Right lobe of liver (tissue), 6 donors: ENCODE data around the gene DLX5. TPM values are rescaled to one million over a fixed set of nuclear protein-coding genes. Genes with fewer than 3 reads are reported as not detected.
"Not testable (repeated sequence)": the region's sequence is repeated elsewhere in the genome, so short reads cannot be mapped to it uniquely, and the experiment has no call there.

Experiments
- ATAC-seq, 4 donors: fragments of 200-7000 bp; cut with Tn5 transposase; one replicate each; pipeline ENCODE4 v1.9.1; 2020; ENCODE audit warnings: mild to moderate bottlenecking in 4 of 4, moderate library complexity in 4 of 4
- DNase-seq, 3 donors: peaks; one replicate each; pipeline ENCODE4 v3.0.0-alpha.2; 2020
- H3K27ac ChIP-seq, 3 donors: fragments of 200-600 bp; one replicate each; pipeline ENCODE4 v1.8.0; 2022
- H3K27me3 ChIP-seq, 2 donors: fragments of 200-600 bp; one replicate each; pipeline ENCODE4 v1.8.0; 2022
- H3K36me3 ChIP-seq, 4 donors: fragments of 200-600 bp; sonication (generic) in 1 of 4; one replicate each; pipeline versions ENCODE4 v1.5.1 to v1.8.0; 2017 to 2022; ENCODE audit warnings: control low read depth in 1 of 4
- H3K4me1 ChIP-seq, 4 donors: fragments of 200-600 bp; sonication (generic) in 1 of 4; one replicate each; pipeline versions ENCODE4 v1.5.1 to v1.8.0; 2017 to 2022; ENCODE audit warnings: control low read depth in 1 of 4
- H3K4me3 ChIP-seq, 3 donors: fragments of 200-600 bp; one replicate each; pipeline ENCODE4 v1.8.0; 2022
- H3K9me3 ChIP-seq, 4 donors: fragments of 200-600 bp; sonication (generic) in 1 of 4; one replicate each; pipeline versions ENCODE4 v1.5.1 to v1.8.0; 2017 to 2022; ENCODE audit warnings: control low read depth in 1 of 4
- CTCF ChIP-seq, 4 donors: fragments of 200-600 bp in 3 of 4; fragments of 450-650 bp in 1 of 4; IDR thresholded peaks; one replicate each; pipeline versions ENCODE4 v1.5.1 to v1.8.0; 2016 to 2022; ENCODE audit warnings: antibody characterized with exemption in 4 of 4, mild to moderate bottlenecking in 2 of 4
- POLR2A ChIP-seq: fragments of 450-650 bp; IDR thresholded peaks from one replicate; pipeline ENCODE4 v1.6.1; 2017; ENCODE audit warnings: antibody characterized with exemption, mild to moderate bottlenecking
- WGBS: methylation state at CpG from one replicate; pipeline ENCODE4 v1.1.6; 2018; ENCODE audit warnings: low coverage, low lambda C conversion rate; ENCODE audit not compliant: insufficient coverage; ENCODE audit errors: missing lambda C conversion rate; 5-methylcytosine and 5-hydroxymethylcytosine counted together
- intact Hi-C, 2 donors: fragments of 100-400 bp; cut with DNase I; formaldehyde crosslinking; loops; one replicate each; pipeline versions ENCODE4 v1.11.2 to v1.14.1; 2022
- total RNA-seq, 6 experiments: library from RNA; depleted of rRNA in 2 of 6; stranded (reverse); fragments of >200 nt in 2 of 6; fragmentation: NEBNext Ultra II Directional in 3 of 6; extraction: Animal tissue kit (Norgen Biotek cat#: 25700) in 3 of 6; gene quantifications; one replicate each; pipeline versions ENCODE4 v1.1.0 to v1.2.4, GENCODE V29; 2016 to 2023
- donor health status: DM: no; HTN: yes; CAD: no.
- donor health status: DM: no; HTN: no; CAD: no.
- donor health status: DM: no; HTN: no; CAD: no.
- donor health status: DM: no; HTN: yes; CAD: no.
- donor health status: DM: no; HTN: yes; CAD: no.

DLX5 gene
- total RNA-seq, 6 experiments from 2014 or later = not detected

DNA sequence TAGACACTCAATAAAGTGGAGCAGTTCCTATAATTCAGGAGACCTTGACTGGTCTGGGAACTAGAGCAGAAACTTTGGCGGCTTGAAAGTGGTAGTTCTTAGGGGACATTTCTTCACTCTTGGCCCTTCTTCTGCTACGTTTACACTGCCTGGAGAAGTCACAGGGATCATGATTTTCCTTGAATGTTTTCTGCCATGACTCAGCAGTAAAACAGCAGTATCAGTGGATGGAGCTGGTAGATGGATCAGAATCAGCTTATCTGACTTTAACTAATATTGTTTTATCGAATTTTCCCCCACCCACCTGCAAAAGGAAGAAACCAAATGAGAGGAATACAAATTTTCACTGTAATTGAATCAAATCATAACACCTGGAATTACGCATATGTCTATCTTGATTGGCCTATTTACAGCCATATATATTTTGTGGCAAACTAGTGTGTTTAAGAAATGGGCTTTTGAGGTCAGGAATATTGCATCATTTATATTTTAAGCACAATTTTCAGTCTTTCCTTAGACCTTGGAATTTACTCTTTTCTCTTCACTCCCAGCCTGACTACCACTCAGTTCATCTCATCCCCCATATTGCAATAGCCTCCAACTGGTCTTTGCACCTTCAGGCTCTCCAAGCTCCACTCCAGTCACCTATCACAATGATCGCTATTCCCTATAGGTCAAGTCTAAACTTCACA lies 14.9 kb upstream of the DLX5 start:
- H3K9me3 ChIP-seq = no peaks in the 10 kb centered on the region
- no peak overlapping the region for H3K4me3 ChIP-seq
- H3K27me3 ChIP-seq = no peaks in the 10 kb centered on the region
- intact Hi-C loops = no loop called here
- H3K36me3 ChIP-seq = no peaks in the 10 kb centered on the region
- peaks cover 0 to 8% (median 0%) of the 10 kb centered on the region in 4 donors for H3K4me1 ChIP-seq
- DNase-seq (no peak), ATAC-seq (peak in 1 of 4 donors; percentile 23)
- TF ChIP-seq POLR2A (no peak), CTCF (IDR thresholded peaks at IDR 0.05) (no peak)
- 69% methylated on average over 5 of the region's 5 CpGs for WGBS
- no peak overlapping the region for H3K27ac ChIP-seq

GRCh38 chr7:97034213-97034852 lies 9.7 kb upstream of the DLX5 start:
- WGBS = 100% methylated on average over 2 of the region's 30 CpGs
- intact Hi-C loops = loop anchor here in 1 of 2 donors (5.0 kb wide), 1 partner anchor 962 kb away; no protein-coding TSS in a partner anchor
- not testable (repeated sequence) for H3K27ac ChIP-seq, DNase-seq, H3K4me3 ChIP-seq, H3K27me3 ChIP-seq, H3K4me1 ChIP-seq, H3K36me3 ChIP-seq, H3K9me3 ChIP-seq, ATAC-seq

- Histone ChIP-seq H3K4me3 (peak overlapping the region in 2 of 3 donors; percentile 31 to 43), H3K27ac (no peak overlapping the region), H3K9me3 (no peaks in the 10 kb centered on the region), H3K36me3 (no peaks in the 10 kb centered on the region), H3K4me1 (peaks cover 0 to 15% (median 0%) of the 10 kb centered on the region in 4 donors), H3K27me3 (peaks cover 4 to 15% of the 10 kb centered on the region in 2 donors)
- TF ChIP-seq CTCF (IDR thresholded peaks at IDR 0.05) (peak; percentile 84 to 89 (median 86)), POLR2A (no peak)
- DNase-seq (peak; percentile 73 to 83 (median 78)), ATAC-seq (peak; percentile 95 to 99 (median 96))
- 4% methylated on average over 23 of the region's 23 CpGs for WGBS
- intact Hi-C loops = loop anchor here in 1 of 2 donors (10.0 kb wide), 1 partner anchor 953 kb away; no protein-coding TSS in a partner anchor
Observed at GRCh38 chr7:97027427-97028234, 3.0 kb upstream of the DLX5 start.

- H3K9me3 ChIP-seq = no peaks in the 10 kb centered on the region
- peak in 2 of 4 donors; percentile 38 to 43 for ATAC-seq
- H3K4me3 ChIP-seq = peak overlapping the region in 2 of 3 donors; percentile 31 to 43
- H3K4me1 ChIP-seq = peaks cover 0 to 15% (median 0%) of the 10 kb centered on the region in 4 donors
- intact Hi-C loops = loop anchor here in 1 of 2 donors (10.0 kb wide), 1 partner anchor 952 kb away; no protein-coding TSS in a partner anchor
- peaks cover 4 to 21% of the 10 kb centered on the region in 2 donors for H3K27me3 ChIP-seq
- TF ChIP-seq POLR2A (no peak), CTCF (IDR thresholded peaks at IDR 0.05) (no peak)
- no peaks in the 10 kb centered on the region for H3K36me3 ChIP-seq
- no peak overlapping the region for H3K27ac ChIP-seq
- no peak for DNase-seq
- WGBS = 16% methylated on average over 17 of the region's 17 CpGs
Observed at GRCh38 chr7:97026715-97027426, 2.2 kb upstream of the DLX5 start.
